ENCODE results near the gene PKD1L1.

The PKD1L1 gene

GRCh38 chr7:47783456-47784223 lies 164.6 kb downstream of the PKD1L1 start:
- intact Hi-C loops (cut with DNase I) = no loop called here
- DNase-seq = no peak

- intact Hi-C loops (cut with DNase I) = no loop called here
- DNase-seq = no peak
Observed at GRCh38 chr7:47782792-47783191, 165.5 kb downstream of the PKD1L1 start.

- no peak for DNase-seq
- intact Hi-C loops (cut with DNase I) = no loop called here
Observed at GRCh38 chr7:47782022-47782421, 166.2 kb downstream of the PKD1L1 start.

GRCh38 chr7:47780555-47780954 lies 167.7 kb downstream of the PKD1L1 start:
- no peak for DNase-seq
- intact Hi-C loops (cut with DNase I) = no loop called here

- intact Hi-C loops (cut with DNase I) = no loop called here
- no peak for DNase-seq
Observed at GRCh38 chr7:47779341-47779771, 168.9 kb downstream of the PKD1L1 start.

GRCh38 chr7:47778153-47778661 lies 170.1 kb downstream of the PKD1L1 start:
- intact Hi-C loops (cut with DNase I) = no loop called here
- no peak for DNase-seq

- intact Hi-C loops (cut with DNase I) = no loop called here
- no peak for DNase-seq
Observed at GRCh38 chr7:47777531-47778152, 170.6 kb downstream of the PKD1L1 start.

- intact Hi-C loops (cut with DNase I) = no loop called here
- no peak for DNase-seq
Observed at GRCh38 chr7:47776335-47776734, 171.9 kb downstream of the PKD1L1 start.

- no peak for DNase-seq
- intact Hi-C loops (cut with DNase I) = no loop called here
Observed at GRCh38 chr7:47775238-47775637, 173.0 kb downstream of the PKD1L1 start.

- intact Hi-C loops (cut with DNase I) = no loop called here
- DNase-seq = no peak
Observed at GRCh38 chr7:47772492-47772891, 175.8 kb downstream of the PKD1L1 start.

GRCh38 chr7:47771990-47772360 lies 176.3 kb downstream of the PKD1L1 start:
- intact Hi-C loops (cut with DNase I) = no loop called here
- DNase-seq = no peak

- intact Hi-C loops (cut with DNase I) = no loop called here
- DNase-seq = peak in 2 of 10 donors; percentile 22 to 80
Observed at GRCh38 chr7:47771336-47771989, 176.8 kb downstream of the PKD1L1 start.

- no peak for DNase-seq
- intact Hi-C loops (cut with DNase I) = no loop called here
Observed at GRCh38 chr7:47766126-47766525, 182.1 kb downstream of the PKD1L1 start.

GRCh38 chr7:47765373-47765979 lies 182.8 kb downstream of the PKD1L1 start:
- intact Hi-C loops (cut with DNase I) = no loop called here
- no peak for DNase-seq

GRCh38 chr7:47764746-47765145 lies 183.5 kb downstream of the PKD1L1 start:
- no peak for DNase-seq
- intact Hi-C loops (cut with DNase I) = no loop called here

GRCh38 chr7:47763063-47763974 lies 184.9 kb downstream of the PKD1L1 start:
- DNase-seq = no peak
- intact Hi-C loops (cut with DNase I) = no loop called here

- intact Hi-C loops (cut with DNase I) = no loop called here
Observed at GRCh38 chr7:47762746-47763062, 185.6 kb downstream of the PKD1L1 start.

GRCh38 chr7:47762207-47762606 lies 186.1 kb downstream of the PKD1L1 start:
- no peak for DNase-seq
- intact Hi-C loops (cut with DNase I) = no loop called here

More at GRCh38 chr7:47762746-47763062, 185.6 kb downstream of the PKD1L1 start:
- DNase-seq = no peak

GRCh38 chr7:47759056-47759706 lies 189.1 kb downstream of the PKD1L1 start:
- no peak for DNase-seq
- intact Hi-C loops (cut with DNase I) = no loop called here

GRCh38 chr7:47758546-47758945 lies 189.7 kb downstream of the PKD1L1 start:
- no peak for DNase-seq

More at GRCh38 chr7:47758546-47758945, 189.7 kb downstream of the PKD1L1 start:
- intact Hi-C loops (cut with DNase I) = no loop called here
